Ramos (cell line): ENCODE measurements around the gene ADGRA1.

Source experiments
- in situ Hi-C: fragments of 300-500 bp; cut with MboI; formaldehyde crosslinking; loops from one replicate; pipeline ENCODE4 v1.14.3; 2022; ENCODE audit warnings: low sequenced_read_pairs; ENCODE audit not compliant: unreplicated experiment

ADGRA1 gene

DNA sequence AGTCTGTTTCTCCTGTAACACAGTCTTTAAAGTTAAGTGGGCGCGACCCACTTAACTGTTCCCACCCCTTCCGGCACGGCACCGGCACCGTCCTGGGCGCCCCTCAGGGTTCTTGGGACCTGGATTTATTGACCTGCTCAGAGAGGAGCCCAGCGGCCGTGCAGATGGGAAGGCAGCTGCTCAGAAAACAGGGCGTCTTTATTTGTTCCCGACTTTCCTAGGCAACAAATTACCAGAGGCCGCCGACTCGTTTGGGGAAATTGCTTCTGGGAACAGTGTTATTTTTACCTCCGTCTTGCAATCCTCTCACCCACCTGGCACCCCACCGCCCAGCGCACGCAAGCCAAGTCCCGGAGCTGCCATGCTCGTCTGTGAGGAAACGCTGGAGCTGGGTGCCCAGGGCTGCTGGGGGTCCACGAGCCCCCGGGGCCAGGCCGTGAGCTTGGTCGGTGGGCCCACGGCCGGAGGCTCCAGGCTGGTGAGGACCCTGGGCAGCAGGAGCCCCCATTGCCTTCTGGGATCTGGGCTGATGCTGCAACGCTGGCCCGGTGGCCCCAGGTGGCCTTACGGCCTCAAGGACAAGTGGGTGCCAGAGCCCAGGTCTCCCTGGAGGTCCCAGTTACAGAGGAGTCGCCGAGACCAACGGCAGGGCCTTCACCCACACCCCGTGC lies 14.9 kb upstream of the ADGRA1 start:
- in situ Hi-C loops: no loop called here

DNA sequence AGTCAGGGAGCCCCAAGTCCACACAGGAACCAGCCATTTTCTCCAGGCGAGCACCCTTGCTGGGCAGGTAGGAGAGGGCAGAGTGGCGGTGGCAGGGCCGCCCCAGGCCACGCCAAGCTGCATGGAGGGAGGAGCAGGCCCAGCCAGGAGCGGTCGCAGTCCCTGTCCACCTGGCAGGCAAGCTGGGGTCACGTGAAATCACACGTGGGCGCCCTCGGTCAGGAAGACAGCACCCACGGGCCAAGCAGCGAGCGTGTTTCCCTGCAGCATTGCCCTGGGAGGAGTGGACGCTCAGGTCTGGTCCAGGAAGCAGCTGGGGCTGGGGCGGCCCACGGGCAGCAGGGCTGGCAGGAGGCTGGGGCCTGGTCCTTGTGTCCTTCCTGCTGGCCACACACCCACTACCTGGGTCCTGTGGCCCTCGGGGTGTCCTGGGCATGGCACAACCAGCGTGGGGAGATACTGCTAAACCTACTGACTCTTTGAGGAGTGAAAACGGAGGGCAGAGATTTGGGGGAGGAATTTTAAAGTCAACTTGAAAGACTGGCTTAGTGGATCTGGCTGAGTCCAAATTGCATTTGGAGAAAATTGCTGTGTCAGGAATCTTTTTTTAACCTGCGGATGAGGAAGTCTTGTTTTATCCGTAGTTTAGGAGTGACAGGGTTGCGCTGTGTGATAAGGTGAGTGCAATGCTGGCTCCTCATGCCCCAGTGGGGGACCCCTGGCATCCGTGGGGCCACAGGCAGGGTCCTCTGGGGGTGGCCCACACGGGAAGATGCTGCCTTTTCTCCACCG lies 12.2 kb upstream of the ADGRA1 start:
- in situ Hi-C loops: no loop called here

DNA sequence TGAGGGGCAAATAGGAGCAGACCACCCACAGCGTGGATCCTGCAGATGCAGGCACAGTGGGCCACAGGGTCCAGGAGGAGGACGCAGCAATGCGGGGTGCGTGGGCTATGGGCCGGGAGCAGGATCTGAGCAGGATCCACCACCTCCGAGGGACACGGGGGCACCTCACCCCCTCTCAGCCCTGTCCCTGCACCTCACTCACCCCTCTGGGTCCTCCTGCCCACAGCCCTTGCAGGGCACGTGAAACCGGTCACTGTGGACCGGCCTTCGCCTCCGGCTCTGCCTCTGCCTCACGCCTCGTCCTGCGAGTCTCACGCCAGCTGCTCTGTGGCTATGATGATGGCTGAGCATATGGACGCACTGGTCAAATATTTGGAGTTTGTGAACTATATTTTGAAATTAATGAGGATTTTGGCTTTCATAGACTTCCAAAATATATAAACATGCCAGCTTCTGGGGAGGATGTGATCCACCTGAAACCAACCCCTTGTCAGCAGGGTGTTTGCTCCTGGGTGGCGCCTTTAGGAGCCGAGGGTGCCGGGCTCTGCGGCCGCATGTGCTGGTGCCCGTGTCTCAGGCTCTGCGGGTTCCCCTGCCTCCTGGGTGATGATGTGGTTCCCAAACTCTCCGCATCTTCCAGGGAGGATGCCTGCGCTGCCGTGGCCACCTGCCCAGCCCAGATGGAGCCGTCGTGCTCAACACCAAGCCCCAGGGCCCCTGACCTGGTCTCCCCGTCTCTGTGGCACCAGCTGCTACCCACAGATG lies 11.3 kb upstream of the ADGRA1 start:
- in situ Hi-C loops: no loop called here

DNA sequence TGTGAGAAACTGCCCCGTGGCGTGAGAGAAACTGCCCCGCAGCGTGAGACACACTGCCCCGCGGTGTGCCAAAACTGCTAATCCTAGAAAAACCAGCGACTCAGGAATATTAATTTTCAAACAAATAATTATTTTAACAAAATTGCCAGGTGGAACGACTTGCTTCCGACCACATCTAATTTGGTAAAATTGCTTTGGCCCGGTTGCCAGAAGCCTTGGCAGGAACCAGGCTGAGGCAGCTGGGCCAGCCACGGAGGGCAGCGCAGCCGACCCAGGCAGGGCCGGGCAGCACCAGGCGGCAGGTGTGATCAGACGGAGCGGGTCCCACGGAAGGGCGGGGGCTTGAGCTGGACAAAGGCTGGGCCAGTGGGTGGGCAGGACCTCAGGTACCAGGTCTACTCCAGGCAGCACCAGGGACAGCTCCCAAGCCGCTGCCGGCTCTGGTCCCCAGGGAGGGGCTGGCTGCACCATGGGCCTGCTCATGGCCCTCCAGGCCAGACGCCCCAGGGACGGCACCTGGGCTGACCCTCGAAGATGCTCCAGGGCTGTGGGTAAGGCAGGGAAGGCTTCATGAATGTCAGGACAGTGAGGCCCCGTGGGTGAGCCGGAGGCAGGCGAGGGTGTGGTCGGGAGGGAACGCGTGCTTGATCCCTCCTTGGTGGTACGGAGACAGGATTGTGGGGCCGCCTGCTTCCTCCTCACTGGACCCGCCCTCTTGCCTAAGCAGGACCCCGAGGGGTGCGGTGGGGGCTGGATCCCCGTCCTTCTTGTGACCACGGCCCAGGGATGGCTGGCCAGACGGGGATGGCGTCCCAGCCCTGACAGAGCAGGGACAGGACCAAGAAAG lies 7.7 kb upstream of the ADGRA1 start:
- in situ Hi-C loops: no loop called here

DNA sequence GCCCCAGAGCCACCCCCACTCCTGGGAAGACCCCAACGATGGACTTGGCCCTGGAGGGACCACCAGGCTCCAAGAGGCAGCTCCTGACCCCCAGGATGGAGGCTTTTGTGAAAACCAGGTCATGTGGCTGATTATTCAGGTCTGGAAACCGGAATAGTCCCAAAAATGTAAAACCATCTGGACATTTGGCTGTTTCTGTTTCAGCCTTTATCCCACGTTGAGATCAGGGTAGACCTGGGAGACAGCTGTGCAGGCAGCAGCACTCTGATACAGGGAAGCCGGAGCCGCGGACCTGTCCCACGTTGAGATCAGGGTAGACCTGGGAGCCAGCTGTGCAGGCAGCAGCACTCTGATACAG lies 7.1 kb upstream of the ADGRA1 start:
- in situ Hi-C loops: no loop called here

DNA sequence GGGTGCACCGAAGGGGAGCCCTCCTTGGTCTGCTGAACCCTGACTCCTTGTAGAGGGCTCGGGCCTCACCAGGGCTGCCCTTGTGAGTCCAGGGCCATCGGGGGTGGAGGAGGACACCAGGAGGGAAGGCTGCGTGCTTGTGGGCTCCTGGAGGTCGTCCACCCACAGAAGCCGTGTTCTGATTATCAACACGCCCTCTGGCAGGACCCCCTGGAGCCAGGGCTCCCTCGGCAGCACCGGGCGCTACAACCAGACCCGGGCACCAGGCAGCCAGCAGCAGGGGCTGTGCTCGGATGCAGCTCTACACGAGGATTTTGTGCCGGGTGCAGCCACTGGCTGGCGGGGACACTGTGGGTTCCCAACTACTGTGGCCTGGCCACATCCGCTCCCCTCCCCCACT lies 6.1 kb upstream of the ADGRA1 start:
- in situ Hi-C loops: no loop called here

- in situ Hi-C loops: no loop called here
Observed at GRCh38 chr10:133082685-133083421, 4.9 kb upstream of the ADGRA1 start.

DNA sequence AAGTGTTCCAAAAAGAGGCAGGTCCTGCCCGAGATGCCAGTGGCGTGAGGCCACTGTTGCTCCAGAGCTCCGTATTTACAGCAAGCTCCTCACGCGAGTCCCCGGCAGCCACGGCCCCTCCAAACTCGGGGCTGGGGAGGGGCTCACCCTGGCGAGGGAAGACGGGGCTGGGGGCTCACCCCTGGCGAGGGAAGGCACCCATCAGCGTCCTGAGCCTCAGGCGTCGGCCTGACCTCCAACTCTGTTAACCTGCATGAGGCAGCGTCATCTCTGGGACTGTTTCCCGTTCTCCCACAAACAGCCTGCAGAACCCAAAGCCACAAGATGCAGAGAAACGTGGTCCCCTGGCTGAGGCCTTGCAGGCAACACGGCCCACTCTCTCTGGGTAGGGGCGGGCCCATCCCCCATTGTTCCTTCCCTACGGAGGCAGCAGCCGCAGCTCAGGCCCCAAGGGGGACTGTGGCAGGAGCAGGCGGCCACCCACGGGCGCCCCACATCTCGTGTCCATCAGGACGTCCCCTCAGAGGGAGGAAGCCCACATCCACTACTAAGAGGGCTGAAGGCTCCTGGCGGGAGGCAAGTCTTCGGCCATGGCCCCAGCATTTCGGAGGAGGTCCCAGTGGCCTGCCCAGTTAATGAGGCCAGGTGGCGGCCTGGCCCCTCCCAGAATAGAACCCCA lies 4.2 kb upstream of the ADGRA1 start:
- in situ Hi-C loops: no loop called here

DNA sequence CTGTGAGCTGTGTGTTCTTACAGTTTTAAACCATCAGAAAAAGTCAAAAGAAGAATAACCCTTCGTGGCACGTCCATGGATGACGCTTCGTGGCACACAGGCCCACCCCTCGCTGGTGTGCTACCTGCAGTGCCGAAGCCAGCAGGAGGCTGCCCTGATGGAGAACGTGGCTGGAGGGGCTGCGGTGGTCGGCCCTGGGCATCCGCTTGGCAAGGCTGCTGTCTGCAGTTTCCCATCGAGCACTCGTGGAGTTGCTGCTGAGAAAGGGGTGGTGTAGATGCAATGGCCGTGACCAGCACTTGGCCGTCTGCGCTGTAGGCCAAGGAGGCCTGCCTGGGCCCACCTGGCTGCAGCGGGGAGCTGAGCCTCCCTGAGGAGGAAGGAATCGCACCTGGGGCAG lies 3.2 kb upstream of the ADGRA1 start:
- in situ Hi-C loops: no loop called here

DNA sequence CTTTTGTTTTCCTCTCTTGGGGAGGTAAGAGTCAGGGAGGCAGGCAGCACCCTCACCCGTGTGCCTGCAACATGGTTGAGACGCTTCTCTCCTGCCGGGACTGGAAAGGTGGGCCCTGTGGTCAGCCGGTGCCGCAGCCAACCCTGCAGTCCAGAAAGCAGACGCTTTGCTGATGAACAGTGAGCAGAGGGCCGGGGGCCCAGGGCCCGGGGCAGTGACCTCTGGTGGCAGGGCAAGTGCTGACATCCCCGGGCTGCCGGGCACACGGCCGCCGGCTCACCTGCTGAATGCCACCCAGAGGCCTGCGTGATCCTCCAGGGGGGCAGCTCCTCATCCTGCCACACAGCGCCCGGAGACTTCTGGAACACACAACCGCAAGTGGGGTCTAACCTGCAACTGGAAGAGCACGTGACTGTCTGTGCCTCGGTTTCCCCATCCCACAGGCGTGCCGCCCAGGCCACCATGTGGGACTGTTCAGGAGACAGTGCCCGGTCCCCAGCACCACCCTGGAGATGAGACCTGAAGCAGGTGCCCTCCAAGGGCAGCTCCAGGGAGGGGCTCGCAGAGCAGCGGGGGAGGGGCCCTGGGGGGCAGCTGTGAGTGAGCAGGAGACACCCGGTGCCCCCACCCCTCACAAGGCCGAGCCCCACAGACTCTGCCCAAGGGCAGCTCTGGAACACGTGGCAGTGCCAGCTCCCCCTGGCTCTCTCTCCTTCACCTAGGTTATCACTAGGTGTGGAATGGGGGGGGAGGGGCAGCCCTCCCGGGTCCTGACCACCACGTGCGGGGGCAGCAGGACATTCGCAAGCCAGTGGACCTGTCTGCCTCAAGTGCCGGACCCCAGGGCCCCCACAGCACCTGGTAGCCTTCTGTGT lies 2.2 kb upstream of the ADGRA1 start:
- in situ Hi-C loops: no loop called here

DNA sequence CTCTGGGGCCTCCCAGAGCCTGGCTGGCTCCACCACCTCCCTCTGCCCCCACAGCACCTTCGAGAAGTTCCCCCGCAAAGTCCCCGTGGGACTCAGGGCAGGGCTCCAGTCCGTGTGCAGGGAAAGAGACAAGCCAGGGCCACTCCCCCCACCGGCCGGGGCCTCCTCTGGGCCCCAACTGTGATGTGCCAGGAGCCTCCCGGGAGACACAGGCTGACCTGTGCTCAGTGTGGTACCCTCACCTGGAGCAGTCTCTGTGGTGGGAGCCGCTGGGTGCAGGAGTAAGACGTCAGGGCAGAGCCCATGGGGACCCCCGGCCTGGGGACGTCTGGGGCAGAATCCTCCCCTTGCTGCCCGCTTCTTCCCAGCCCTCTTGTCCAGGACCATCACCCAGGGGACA lies 1.5 kb upstream of the ADGRA1 start:
- in situ Hi-C loops: no loop called here

DNA sequence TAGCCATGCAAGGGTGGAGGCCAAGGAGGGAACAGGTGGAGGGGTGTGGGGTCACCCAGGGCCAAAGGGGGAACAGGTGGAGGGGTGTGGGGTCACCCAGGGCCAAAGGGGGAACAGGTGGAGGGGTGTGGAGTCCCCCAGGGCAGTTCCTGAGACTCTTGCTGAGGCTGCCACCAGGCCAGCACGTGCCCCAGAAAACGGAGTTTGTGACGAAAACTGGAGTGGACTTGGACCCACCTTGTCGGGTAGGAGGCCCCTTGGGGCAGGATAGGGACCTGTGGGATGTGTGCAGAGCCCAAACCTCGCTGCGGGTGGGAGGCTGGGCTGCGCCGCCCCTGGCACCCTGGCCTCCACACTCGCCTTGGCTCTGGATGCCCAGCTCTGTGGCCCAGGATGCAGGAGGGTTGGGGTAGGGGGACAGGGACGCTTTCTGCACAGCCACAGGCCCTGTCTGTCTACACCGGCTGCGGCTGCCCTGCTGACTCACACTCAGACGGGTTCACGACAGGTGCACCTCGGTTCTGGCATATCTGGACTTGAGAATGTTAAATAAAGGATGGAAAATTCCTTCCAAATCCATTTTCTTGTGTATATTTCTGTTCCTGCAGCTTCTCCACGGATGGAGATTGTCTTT lies 562 bp upstream of the ADGRA1 start:
- in situ Hi-C loops: no loop called here

GRCh38 chr10:133088179-133088955 lies 643 bp downstream of the ADGRA1 start:
- in situ Hi-C loops: no loop called here

DNA sequence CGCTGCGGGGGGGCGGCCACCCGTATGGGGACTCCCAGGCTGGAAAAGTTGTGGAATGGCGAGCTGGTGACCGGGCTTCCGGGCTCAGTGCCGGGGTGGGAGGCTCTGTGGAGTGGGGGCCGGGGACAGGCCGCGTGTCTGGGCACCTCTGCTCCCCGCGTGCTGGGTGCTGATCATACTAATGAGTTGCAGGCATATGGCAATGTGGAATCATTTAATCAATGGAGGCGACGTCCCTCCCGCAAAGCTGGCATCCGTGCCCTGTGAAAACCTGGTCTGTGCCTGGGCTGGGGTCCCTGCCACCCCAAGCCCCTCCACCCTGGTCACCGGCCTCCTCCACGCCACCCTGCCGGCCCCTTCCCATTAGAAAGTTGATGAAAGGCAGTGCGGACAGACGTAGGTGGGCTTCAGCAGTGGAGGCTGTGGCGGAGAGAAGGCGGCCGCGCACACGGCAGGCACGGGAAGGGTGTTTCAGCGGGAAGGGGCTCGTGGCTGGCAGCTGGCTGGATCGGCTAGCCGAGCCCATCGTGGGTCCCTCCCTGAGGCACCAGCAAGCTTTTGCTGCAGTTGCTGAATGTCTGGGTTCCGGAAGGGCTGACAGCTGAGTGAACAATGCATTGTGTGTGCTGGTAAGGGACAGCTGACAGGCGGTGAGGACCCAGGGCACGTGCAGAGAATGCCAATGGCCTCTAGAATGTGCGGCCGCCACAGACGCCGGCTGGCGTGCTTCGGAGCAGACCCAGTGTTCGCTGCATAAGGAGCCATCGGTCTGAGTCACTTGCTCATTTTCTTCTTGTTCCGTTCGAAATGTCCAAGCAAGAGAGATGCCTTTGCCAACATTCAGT lies 1.5 kb downstream of the ADGRA1 start:
- in situ Hi-C loops: no loop called here

DNA sequence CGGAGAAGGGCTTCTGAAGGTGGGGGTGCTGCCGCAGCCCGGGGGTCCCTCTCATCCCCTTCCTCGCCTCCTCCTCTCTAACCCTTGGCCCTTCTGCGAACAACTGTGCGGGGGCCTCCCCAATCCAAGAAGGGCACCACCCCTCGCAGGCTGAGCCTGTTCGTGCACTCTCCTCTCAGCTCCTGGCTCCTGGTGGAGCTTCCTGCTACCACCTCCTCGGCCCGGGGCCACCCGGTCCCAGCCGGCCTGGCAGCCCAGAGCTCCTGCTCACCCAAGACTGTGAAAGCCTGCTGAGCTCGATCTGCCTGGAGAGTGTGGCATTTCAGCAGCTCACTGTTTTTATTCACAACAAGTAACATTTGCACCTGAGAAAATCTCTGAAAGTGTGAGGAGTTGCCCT lies 2.4 kb downstream of the ADGRA1 start:
- in situ Hi-C loops: no loop called here

DNA sequence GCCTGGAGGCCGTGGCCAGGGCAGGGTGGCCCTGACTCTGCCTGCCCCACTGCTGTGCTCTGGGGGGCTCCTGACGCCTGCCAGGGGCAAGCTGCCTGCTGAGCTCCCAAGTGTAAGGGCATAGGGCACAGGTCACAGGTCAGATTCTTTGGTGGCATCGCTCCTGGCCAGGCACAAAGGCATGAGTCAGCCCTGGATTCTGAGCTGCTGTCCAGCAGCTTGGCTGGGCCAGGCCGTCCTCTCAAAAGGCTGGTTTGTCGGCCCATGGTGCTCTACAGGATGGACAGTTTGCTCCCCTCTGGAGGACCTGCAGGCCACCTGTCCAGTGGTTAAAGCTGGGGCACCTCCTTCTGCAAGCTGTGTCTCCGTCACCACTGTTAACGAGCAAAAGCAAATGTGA lies 2.9 kb downstream of the ADGRA1 start:
- in situ Hi-C loops: no loop called here
